ENCODE measurements around the gene LRRC75B. TPM values are rescaled to one million over a fixed set of nuclear protein-coding genes. Genes with fewer than 3 reads are reported as not detected.

The LRRC75B gene
- total and polyA plus RNA-seq, 2 of the 13 experiments (the other 11 are each of a cell fraction or from before 2014, with no cell fraction given), result 11.8 to 34.8 TPM

GRCh38 chr22:24593836-24594568 is 1.1 kb upstream of the LRRC75B start (continued):
- no peak for TF ChIP-seq ZHX1 (CRISPR knock-in tag; IDR thresholded peaks at IDR 0.05; ENCODE audit: low read depth)
- no peak for TF ChIP-seq PHB2 (IDR thresholded peaks at IDR 0.05; ENCODE audit: partially characterized antibody)
- no peak for TF ChIP-seq SNRNP70 (IDR thresholded peaks at IDR 0.05; ENCODE audit: low read depth, low read length)
- no peak for TF ChIP-seq DZIP1 (CRISPR knock-in tag; IDR thresholded peaks at IDR 0.05)
- no peak for TF ChIP-seq ZNF616 (CRISPR knock-in tag; IDR thresholded peaks at IDR 0.05; ENCODE audit: low read depth)
- no peak for TF ChIP-seq TMF1 (CRISPR knock-in tag; IDR thresholded peaks at IDR 0.05; ENCODE audit: low read depth)
- peak; percentile 83; the same call in 1 of the 2 replicates for TF ChIP-seq ZNF747 (CRISPR knock-in tag; IDR thresholded peaks at IDR 0.05; ENCODE audit: borderline replicate concordance)
- TF ChIP-seq MED1 (CRISPR knock-in tag; IDR thresholded peaks at IDR 0.05), result peak; percentile 89
- no peak for TF ChIP-seq TERF1 (CRISPR knock-in tag; IDR thresholded peaks at IDR 0.05)
- TF ChIP-seq EP300 (IDR thresholded peaks at IDR 0.05; ENCODE audit: low read depth in 2 of 2, low read length in 2 of 2), result no peak
- TF ChIP-seq EP300 (CRISPR knock-in tag; IDR thresholded peaks at IDR 0.05; ENCODE audit: borderline replicate concordance), result no peak; the same call in 1 of the 2 replicates
- peak; percentile 60; the same call in 1 of the 2 replicates for TF ChIP-seq POLR2G (IDR thresholded peaks at IDR 0.05; ENCODE audit: low read depth, low read length)
- TF ChIP-seq EED (CRISPR knock-in tag; IDR thresholded peaks at IDR 0.05), result no peak
- TF ChIP-seq, protein P1, sequence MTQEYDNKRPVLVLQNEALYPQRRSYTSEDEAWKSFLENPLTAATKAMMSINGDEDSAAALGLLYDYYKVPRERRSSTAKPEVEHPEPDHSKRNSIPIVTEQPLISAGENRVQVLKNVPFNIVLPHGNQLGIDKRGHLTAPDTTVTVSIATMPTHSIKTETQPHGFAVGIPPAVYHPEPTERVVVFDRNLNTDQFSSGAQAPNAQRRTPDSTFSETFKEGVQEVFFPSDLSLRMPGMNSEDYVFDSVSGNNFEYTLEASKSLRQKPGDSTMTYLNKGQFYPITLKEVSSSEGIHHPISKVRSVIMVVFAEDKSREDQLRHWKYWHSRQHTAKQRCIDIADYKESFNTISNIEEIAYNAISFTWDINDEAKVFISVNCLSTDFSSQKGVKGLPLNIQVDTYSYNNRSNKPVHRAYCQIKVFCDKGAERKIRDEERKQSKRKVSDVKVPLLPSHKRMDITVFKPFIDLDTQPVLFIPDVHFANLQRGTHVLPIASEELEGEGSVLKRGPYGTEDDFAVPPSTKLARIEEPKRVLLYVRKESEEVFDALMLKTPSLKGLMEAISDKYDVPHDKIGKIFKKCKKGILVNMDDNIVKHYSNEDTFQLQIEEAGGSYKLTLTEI (CRISPR knock-in tag; conservative IDR thresholded peaks at IDR 0.05), result no peak
- TF ChIP-seq ZNF552 (CRISPR knock-in tag; IDR thresholded peaks at IDR 0.05; ENCODE audit: borderline replicate concordance), result no peak
- no peak for TF ChIP-seq GMEB2 (CRISPR knock-in tag; IDR thresholded peaks at IDR 0.05; ENCODE audit: low read depth)

Data from HepG2 (cell line).